ENCODE measurements around the gene NFIA.

The NFIA gene

DNA sequence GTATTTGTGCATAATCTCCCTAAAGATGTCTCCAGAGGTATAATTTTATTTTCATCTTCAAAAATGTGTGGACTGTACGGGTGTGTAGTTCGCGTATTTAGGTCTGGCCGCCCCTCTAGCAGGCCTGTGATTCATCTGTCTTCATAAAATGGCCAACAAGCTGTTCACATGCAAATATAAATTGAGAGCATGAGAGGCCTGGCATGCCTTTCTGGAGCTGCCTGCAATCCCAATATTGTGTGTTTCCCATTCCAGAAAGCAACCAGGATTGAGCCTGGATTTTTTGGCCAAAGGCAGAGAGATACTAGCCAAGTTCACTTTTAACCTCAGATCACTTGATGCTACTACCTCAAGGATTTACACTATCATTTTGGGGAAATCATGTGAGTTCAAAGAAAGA lies 197.2 kb downstream of the NFIA start:
- Histone ChIP-seq H3K4me1 (ENCODE audit: insufficient read depth, poor library complexity, severe bottlenecking) (peaks cover 9% of the 10 kb centered on the region), H3K36me3 (ENCODE audit: low read depth) (peaks cover 4% of the 10 kb centered on the region; the same call in 1 of the 2 replicates), H3K4me3 (ENCODE audit: severe bottlenecking) (no peak overlapping the region), H3K27ac (ENCODE audit: poor library complexity, severe bottlenecking) (no peak overlapping the region), H3K27me3 (ENCODE audit: insufficient read depth, poor library complexity, severe bottlenecking) (no peaks in the 10 kb centered on the region), H3K9me3 (ENCODE audit: severe bottlenecking) (no peaks in the 10 kb centered on the region)
- DNase-seq (ENCODE audit: low spot score) (no peak), ATAC-seq (ENCODE audit: low read depth) (no peak)
- TF ChIP-seq, protein P1, sequence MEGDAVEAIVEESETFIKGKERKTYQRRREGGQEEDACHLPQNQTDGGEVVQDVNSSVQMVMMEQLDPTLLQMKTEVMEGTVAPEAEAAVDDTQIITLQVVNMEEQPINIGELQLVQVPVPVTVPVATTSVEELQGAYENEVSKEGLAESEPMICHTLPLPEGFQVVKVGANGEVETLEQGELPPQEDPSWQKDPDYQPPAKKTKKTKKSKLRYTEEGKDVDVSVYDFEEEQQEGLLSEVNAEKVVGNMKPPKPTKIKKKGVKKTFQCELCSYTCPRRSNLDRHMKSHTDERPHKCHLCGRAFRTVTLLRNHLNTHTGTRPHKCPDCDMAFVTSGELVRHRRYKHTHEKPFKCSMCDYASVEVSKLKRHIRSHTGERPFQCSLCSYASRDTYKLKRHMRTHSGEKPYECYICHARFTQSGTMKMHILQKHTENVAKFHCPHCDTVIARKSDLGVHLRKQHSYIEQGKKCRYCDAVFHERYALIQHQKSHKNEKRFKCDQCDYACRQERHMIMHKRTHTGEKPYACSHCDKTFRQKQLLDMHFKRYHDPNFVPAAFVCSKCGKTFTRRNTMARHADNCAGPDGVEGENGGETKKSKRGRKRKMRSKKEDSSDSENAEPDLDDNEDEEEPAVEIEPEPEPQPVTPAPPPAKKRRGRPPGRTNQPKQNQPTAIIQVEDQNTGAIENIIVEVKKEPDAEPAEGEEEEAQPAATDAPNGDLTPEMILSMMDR (IDR thresholded peaks at IDR 0.05; ENCODE audit: poor library complexity, severe bottlenecking), result no peak

DNA sequence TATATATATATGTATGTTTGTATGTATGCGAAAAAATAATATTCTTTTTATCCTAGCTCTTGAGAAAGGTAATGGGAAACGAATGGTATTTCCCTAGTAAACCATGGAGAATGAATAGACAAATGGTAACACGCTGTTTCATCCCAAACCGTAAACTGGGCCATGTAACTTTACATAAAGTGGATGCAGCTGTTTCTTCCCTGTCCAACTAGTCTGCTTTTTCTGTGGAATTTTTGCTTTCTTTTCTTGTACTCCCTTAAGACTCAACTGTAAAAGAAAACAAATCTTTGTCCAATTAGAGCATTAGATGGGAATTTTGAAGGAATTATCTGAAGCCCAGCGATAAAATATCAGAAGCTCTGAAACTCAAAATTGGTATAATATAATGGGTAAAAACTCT lies 198.1 kb downstream of the NFIA start:
- no peak for DNase-seq (ENCODE audit: low spot score)
- Histone ChIP-seq H3K4me1 (ENCODE audit: insufficient read depth, poor library complexity, severe bottlenecking) (peaks cover 18% of the 10 kb centered on the region), H3K9me3 (ENCODE audit: severe bottlenecking) (no peaks in the 10 kb centered on the region), H3K36me3 (ENCODE audit: low read depth) (peaks cover 4% of the 10 kb centered on the region; the same call in 1 of the 2 replicates), H3K4me3 (ENCODE audit: severe bottlenecking) (no peak overlapping the region), H3K27me3 (ENCODE audit: insufficient read depth, poor library complexity, severe bottlenecking) (no peaks in the 10 kb centered on the region), H3K27ac (ENCODE audit: poor library complexity, severe bottlenecking) (no peak overlapping the region)
- TF ChIP-seq, protein P1 (IDR thresholded peaks at IDR 0.05; ENCODE audit: poor library complexity, severe bottlenecking), result no peak
- ATAC-seq (ENCODE audit: low read depth), result no peak

DNA sequence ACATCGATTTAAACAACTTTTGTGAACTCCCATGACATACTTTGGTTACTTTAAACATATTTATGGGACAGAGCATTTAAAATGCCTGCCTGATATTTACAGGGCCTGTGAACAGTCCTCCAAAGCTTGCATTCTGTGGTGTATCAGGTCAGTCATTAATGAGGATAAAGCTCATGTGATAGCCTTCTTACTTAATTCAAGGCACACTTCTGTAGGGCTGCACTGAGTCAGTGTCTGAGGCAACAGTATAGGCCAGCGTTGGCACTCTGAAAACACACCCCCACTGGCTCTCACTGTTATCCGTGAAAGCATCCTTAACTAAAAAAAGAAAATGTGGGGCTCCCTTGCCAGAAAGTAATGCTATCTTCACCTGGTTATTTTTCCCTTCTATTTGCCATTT lies 200.0 kb downstream of the NFIA start:
- DNase-seq (ENCODE audit: low spot score) (no peak), ATAC-seq (ENCODE audit: low read depth) (peak; percentile 28; the same call in 1 of the 3 replicates)
- Histone ChIP-seq H3K36me3 (ENCODE audit: low read depth) (peaks cover 2% of the 10 kb centered on the region; the same call in 1 of the 2 replicates), H3K4me3 (ENCODE audit: severe bottlenecking) (no peak overlapping the region), H3K4me1 (ENCODE audit: insufficient read depth, poor library complexity, severe bottlenecking) (peaks cover 36% of the 10 kb centered on the region), H3K27me3 (ENCODE audit: insufficient read depth, poor library complexity, severe bottlenecking) (no peaks in the 10 kb centered on the region), H3K27ac (ENCODE audit: poor library complexity, severe bottlenecking) (no peak overlapping the region), H3K9me3 (ENCODE audit: severe bottlenecking) (no peaks in the 10 kb centered on the region)
- TF ChIP-seq, protein P1 (IDR thresholded peaks at IDR 0.05; ENCODE audit: poor library complexity, severe bottlenecking), result no peak

DNA sequence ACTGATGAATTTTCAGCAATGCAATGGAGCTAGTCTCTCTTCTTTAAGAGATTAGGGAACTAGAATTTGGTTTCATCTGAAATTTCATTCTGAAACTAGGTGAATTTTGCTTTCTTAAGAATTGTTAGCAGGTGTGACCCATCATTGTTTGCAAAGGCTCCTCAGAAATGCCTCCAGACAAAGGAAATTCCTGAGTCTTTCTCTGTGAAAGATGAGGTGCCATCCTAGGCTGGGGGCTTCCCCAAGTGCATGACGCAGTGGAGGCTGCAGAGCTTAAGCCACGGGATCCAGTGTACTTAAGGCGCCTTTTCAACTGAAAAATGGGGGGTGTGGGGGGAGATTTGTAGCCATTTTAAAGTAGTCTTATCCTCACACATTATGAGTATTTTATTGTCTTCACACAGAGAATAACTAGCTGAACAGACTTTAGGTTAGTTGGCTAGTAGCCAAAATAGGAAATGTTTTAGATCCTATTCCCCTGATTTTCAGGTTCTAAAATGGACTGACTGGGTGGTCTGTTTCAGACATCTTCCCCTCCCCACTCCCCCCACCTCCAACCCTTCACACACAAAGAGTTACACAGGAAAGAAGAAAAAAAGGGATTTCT lies 202.0 kb downstream of the NFIA start:
- TF ChIP-seq, protein P1 (IDR thresholded peaks at IDR 0.05; ENCODE audit: poor library complexity, severe bottlenecking), result no peak
- DNase-seq (ENCODE audit: low spot score) (no peak), ATAC-seq (ENCODE audit: low read depth) (peak; percentile 43; the same call in 1 of the 3 replicates)
- Histone ChIP-seq H3K36me3 (ENCODE audit: low read depth) (no peaks in the 10 kb centered on the region), H3K27me3 (ENCODE audit: insufficient read depth, poor library complexity, severe bottlenecking) (no peaks in the 10 kb centered on the region), H3K4me3 (ENCODE audit: severe bottlenecking) (no peak overlapping the region), H3K27ac (ENCODE audit: poor library complexity, severe bottlenecking) (peak overlapping the region; percentile 89), H3K4me1 (ENCODE audit: insufficient read depth, poor library complexity, severe bottlenecking) (peaks cover 46% of the 10 kb centered on the region), H3K9me3 (ENCODE audit: severe bottlenecking) (no peaks in the 10 kb centered on the region)

DNA sequence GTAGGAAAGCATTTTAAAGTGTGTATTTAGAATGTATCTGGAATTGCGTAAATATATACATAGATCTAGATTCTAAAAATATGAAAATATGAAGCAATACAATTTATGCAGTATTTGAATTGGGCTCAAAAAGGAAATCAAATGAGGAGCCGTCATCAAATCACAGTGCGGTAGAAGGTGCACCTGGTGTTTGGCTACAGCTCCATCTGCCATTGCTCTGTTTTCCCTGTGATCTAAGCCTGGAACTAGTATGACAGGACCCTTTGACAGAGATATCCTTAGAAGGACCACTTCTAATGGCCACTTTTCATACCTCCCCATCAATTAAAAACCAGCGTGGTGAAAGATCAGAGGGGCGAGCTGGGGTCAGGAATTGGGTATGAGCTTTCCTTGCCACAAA lies 202.6 kb downstream of the NFIA start:
- no peaks in the 10 kb centered on the region for H3K36me3 ChIP-seq (ENCODE audit: low read depth)
- peak overlapping the region; percentile 89 for H3K27ac ChIP-seq (ENCODE audit: poor library complexity, severe bottlenecking)
- H3K4me3 ChIP-seq (ENCODE audit: severe bottlenecking), result no peak overlapping the region
- TF ChIP-seq, protein P1 (IDR thresholded peaks at IDR 0.05; ENCODE audit: poor library complexity, severe bottlenecking), result no peak
- no peaks in the 10 kb centered on the region for H3K27me3 ChIP-seq (ENCODE audit: insufficient read depth, poor library complexity, severe bottlenecking)
- DNase-seq (ENCODE audit: low spot score) (no peak), ATAC-seq (ENCODE audit: low read depth) (no peak)
- no peaks in the 10 kb centered on the region for H3K9me3 ChIP-seq (ENCODE audit: severe bottlenecking)
- H3K4me1 ChIP-seq (ENCODE audit: insufficient read depth, poor library complexity, severe bottlenecking), result peaks cover 46% of the 10 kb centered on the region

All from RWPE2 (cell line).